ENCODE data around the gene FKBP2.

DNA sequence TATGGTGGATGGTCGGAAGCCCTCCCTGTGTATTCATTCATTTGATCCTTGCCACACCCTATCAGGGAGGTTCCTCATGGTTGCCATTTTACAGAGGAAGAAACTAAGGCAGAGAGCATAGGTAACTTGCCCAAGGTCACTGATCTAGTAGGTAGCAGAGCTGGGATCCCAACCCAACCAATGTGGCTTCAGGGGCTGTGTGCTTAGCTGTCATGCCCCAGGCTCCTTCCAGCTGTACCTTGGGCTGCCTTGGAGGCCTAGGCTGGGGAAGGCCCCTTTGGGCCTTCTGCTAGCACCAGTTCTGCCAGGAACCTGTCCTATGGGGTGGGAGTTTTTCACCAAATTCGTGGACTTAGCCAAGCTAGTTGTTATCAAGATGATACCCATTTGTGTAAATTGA lies 34.9 kb downstream of the FKBP2 start:
- no peak for TF ChIP-seq EZH2phosphoT487 (IDR thresholded peaks at IDR 0.05; ENCODE audit: insufficient read depth, low read depth)
- TF ChIP-seq EZH2 (IDR thresholded peaks at IDR 0.05; ENCODE audit: insufficient read depth, poor library complexity, severe bottlenecking) = no peak
